Thymus (tissue), 11 donors: Measurements from ENCODE around the gene CELF1. TPM values are rescaled to one million over a fixed set of nuclear protein-coding genes. Genes with fewer than 3 reads are reported as not detected.
"Not testable (repeated sequence)": the region's sequence is repeated elsewhere in the genome, so short reads cannot be mapped to it uniquely, and the experiment has no call there.

Experiments
- DNase-seq, 9 donors: peaks; one replicate each; pipeline ENCODE4 v3.0.0-alpha.2; 2013; ENCODE audit warnings: low spot score in 9 of 9, low read depth in 6 of 9, missing footprints in 1 of 9
- H3K27ac ChIP-seq, 2 donors: one replicate each; pipeline ENCODE4 v1.5.1; 2013; ENCODE audit warnings: control low read depth in 1 of 2, low read depth in 1 of 2, low read length in 1 of 2, mild to moderate bottlenecking in 1 of 2, moderate library complexity in 1 of 2
- H3K27me3 ChIP-seq, 2 donors: one replicate each; pipeline ENCODE4 v1.5.1; 2013; ENCODE audit warnings: low read length in 1 of 2; ENCODE audit not compliant: control insufficient read depth in 2 of 2, insufficient read depth in 1 of 2
- H3K36me3 ChIP-seq, 2 donors: one replicate each; pipeline ENCODE4 v1.5.1; 2013; ENCODE audit warnings: low read length in 1 of 2, mild to moderate bottlenecking in 1 of 2, moderate library complexity in 1 of 2; ENCODE audit not compliant: control insufficient read depth in 2 of 2, insufficient read depth in 2 of 2
- H3K4me1 ChIP-seq, 2 donors: one replicate each; pipeline ENCODE4 v1.5.1; 2013; ENCODE audit warnings: low read length in 2 of 2; ENCODE audit not compliant: control insufficient read depth in 2 of 2, insufficient read depth in 2 of 2
- H3K4me3 ChIP-seq, 2 donors: one replicate each; pipeline ENCODE4 v1.5.1; 2013; ENCODE audit warnings: low read length in 2 of 2, control low read depth in 1 of 2, mild to moderate bottlenecking in 1 of 2
- H3K9me3 ChIP-seq, 2 donors: one replicate each; pipeline ENCODE4 v1.5.1; 2013; ENCODE audit warnings: low read length in 1 of 2, mild to moderate bottlenecking in 1 of 2; ENCODE audit not compliant: control insufficient read depth in 2 of 2, insufficient read depth in 1 of 2
- WGBS: extraction: QIAGEN DNeasy Blood & Tissue Kit; methylation state at CpG from one replicate; pipeline ENCODE4 v1.1.7; 2013; 5-methylcytosine and 5-hydroxymethylcytosine counted together
- polyA plus RNA-seq: library from polyadenylated mRNA; stranded (reverse); fragments of 200-250 nt; gene quantifications from one replicate; pipeline ENCODE4 v1.2.3, GENCODE V29; 2013
- total RNA-seq: library from RNA; stranded (reverse); fragments of 120-200 nt; gene quantifications from one replicate; pipeline ENCODE4 v1.2.4, GENCODE V29; 2013
- donor health status: healthy.

CELF1 gene
- total and polyA plus RNA-seq, 2 donors: 35.4 to 41.1 TPM

DNA sequence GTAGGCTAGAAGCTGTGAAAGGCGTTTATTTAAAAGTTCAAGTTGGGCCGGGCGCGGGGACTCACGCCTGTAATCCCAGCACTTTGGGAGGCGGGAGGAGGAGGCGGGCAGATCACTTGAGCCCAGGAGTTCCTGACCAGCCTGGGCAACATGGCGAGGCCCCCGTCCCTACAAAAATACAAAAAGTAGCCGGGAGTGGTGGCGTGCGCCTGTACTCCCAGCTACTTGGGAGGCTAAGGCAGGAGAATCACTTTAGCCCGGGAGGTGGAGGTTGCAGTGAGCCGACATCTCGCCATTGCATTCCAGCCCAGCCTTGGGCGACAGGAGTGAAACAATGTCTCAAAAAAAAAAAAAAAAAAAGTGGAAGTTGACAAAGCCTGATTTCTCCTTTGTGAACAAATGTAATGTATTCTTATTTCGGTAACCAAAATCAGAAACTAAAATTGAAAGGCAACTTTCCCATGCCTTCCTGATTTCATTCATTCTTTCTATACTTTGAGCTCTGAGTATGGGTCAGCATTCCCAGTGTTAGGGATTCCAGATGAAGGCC, 13.3 kb upstream of the CELF1 start:
- H3K27ac ChIP-seq: no peak overlapping the region
- DNase-seq: no peak

DNA sequence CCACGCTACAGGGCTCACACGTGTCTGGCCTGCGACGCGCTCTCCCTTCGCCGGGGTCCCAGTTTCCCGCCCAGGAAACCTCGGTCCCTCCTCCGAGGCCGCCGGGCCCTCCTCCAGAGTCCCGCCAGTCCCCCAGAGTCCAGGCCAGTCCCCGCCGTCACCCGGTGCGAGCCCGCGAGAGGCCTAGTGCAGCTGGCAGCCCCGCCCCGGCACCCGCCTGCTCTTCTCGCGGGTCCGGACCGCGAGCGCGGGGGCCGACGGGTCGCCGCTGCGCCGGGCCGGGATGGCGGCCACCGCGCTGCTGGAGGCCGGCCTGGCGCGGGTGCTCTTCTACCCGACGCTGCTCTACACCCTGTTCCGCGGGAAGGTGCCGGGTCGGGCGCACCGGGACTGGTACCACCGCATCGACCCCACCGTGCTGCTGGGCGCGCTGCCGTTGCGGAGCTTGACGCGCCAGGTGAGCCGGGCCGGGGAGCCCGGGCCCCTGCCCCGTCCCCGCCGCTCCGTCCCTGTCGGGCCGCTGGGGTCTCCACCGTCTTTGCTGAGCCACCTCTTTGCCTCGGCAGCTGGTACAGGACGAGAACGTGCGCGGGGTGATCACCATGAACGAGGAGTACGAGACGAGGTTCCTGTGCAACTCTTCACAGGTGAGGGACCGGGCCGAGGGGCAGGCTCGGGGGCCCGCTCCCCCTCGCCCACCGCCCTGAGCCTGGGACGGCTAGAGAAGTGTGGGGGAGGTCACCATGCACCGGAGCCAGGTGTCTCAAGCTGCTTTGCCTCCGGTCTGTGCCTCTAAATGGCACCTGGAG, 12.6 kb upstream of the CELF1 start, which contains the start of gene PTPMT1:
Gene PTPMT1, plus strand, starts transcription at position 260 of the 809 bp plus-strand sequence. Its CDS starts 24 bp downstream, at position 284.
- Histone ChIP-seq H3K4me1 (peaks cover 6 to 12% of the 10 kb centered on the region in 2 donors), H3K27me3 (no peaks in the 10 kb centered on the region), H3K4me3 (peak within 1 kb of the TSS; percentile 71 to 89), H3K27ac (peak within 1 kb of the TSS; percentile 37 to 42), H3K36me3 (peaks cover 5 to 12% of the 10 kb centered on the region in 2 donors), H3K9me3 (no peaks in the 10 kb centered on the region)
- DNase-seq: peak in 4 of 9 donors; percentile 38 to 63 (median 49)
- WGBS: under 1% methylated on average over 86 of the region's 86 CpGs

More for the DNA sequence above, 13.3 kb upstream of the CELF1 start:
- WGBS: 15% methylated on average over 17 of the region's 17 CpGs
- Histone ChIP-seq H3K4me3 (peak overlapping the region; percentile 71 to 89), H3K4me1 (peaks cover 6 to 12% of the 10 kb centered on the region in 2 donors), H3K36me3 (peaks cover 5 to 17% of the 10 kb centered on the region in 2 donors), H3K9me3 (no peaks in the 10 kb centered on the region), H3K27me3 (no peaks in the 10 kb centered on the region)

DNA sequence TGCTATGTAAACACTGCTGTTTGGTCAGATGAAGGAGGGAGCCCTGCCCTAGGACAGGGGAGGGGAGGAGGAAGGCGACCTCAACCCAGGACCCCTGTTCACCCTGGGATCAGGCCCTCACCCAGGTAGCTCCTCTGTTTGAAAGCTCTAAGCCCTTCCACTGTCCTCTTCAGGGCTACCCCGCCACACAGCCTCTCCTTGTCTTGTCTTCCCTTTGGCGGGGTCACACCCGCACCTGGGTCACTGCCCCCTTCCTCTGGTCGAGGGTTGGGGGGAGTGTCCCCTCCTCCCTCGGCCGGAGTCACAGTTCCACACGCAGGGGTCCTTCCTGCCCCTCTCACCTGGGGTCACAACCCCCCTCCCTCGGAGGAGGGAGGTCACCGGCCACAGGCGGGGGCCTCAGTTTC, 12.0 kb upstream of the CELF1 start:
- peak overlapping the region in 1 of 2 donors; percentile 37 for H3K27ac ChIP-seq
- peak overlapping the region; percentile 71 to 89 for H3K4me3 ChIP-seq
- peaks cover 5 to 10% of the 10 kb centered on the region in 2 donors for H3K36me3 ChIP-seq
- H3K9me3 ChIP-seq: no peaks in the 10 kb centered on the region
- no peaks in the 10 kb centered on the region for H3K27me3 ChIP-seq
- DNase-seq: no peak
- WGBS: 12% methylated on average over 11 of the region's 11 CpGs
- H3K4me1 ChIP-seq: peaks cover 6 to 12% of the 10 kb centered on the region in 2 donors

DNA sequence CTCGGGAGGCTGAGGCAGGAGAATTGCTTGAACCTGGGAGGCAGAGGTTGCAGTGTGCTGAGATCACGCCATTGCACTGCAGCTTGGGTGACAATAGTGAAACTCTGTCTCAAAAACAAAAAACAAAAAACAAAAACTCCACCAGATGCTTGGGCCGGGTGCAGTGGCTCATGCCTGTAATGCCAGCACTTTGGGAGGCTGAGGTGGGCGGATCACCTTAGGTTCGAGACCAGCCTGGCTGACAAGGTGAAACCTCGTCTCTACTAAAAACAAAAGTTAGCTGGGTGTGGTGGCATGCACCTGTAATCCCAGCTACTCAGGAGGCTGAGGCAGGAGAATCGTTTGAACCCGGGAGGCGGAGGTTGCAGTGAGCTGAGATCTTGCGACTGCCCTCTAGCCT, 11.4 kb upstream of the CELF1 start:
- whole genome bisulfite sequencing: 97% methylated on average over 10 of the region's 10 CpGs
- H3K27me3 ChIP-seq, H3K36me3 ChIP-seq, H3K27ac ChIP-seq, H3K4me3 ChIP-seq, DNase-seq, H3K9me3 ChIP-seq: not testable (repeated sequence)
- H3K4me1 ChIP-seq: peaks cover 6 to 12% of the 10 kb centered on the region in 2 donors

DNA sequence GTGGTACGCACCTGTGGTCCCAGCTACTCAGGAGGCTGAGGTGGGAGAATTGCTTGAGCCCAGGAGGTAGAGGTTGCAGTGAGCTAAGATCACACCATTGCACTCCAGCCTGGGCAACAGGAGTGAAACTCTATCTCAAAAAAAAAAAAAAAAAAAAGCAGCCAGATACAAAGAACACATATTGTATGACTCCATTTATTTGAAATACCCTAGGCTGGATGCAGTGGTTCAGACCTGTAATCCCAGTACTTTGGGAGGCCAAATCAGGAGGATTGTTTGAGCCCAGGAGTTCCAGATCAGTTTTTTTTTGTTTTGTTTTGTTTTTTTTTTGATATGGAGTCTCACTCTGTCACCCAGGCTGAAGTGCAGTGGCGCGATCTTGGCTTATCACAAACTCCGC, 9.5 kb upstream of the CELF1 start:
- H3K36me3 ChIP-seq, DNase-seq, H3K27me3 ChIP-seq, H3K27ac ChIP-seq, H3K4me3 ChIP-seq, H3K9me3 ChIP-seq: not testable (repeated sequence)
- peaks cover 6 to 12% of the 10 kb centered on the region in 2 donors for H3K4me1 ChIP-seq
- 98% methylated on average over 4 of the region's 4 CpGs for WGBS

DNA sequence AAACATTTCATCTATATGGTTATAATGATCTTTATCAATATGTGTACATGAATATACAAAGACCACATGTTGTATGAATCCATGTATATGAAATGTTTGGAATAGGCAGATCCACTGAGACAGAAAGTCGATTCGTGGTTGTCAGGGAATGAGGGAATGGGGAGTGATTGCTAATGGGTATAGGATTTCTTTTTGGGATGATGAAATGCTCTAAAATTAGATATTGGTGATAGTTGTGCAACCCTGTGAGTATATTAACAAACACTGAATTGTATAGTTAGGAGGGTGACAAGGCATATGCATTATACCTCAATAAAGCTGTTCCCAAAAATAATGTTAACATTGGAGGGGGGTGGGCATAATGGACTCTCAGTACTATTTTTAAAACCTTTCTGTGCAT, 7.5 kb upstream of the CELF1 start:
- Histone ChIP-seq H3K9me3 (no peaks in the 10 kb centered on the region), H3K27me3 (no peaks in the 10 kb centered on the region), H3K36me3 (no peaks in the 10 kb centered on the region), H3K4me3 (no peak overlapping the region), H3K4me1 (peaks cover 6% of the 10 kb centered on the region in 2 donors), H3K27ac (no peak overlapping the region)
- DNase-seq: no peak
- WGBS: 96% methylated on average over 2 of the region's 2 CpGs

DNA sequence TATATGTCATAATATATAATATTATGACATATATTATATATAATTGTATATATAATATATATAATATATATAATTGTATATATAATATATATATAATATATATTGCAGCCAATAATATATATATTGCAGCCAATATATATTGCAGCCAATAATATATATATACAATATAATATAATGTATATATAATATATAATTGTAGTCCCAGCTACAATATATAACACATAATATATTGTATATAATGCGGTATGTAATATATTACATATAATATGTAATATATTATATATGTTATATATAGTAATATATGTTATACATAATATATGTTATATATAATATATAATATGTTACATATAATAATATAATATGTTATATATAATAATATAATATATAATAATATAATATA, 5.8 kb upstream of the CELF1 start:
- WGBS: 98% methylated on average over 1 of the region's 1 CpG
- no peak overlapping the region for H3K4me3 ChIP-seq
- no peaks in the 10 kb centered on the region for H3K9me3 ChIP-seq
- H3K27me3 ChIP-seq: no peaks in the 10 kb centered on the region
- no peaks in the 10 kb centered on the region for H3K4me1 ChIP-seq
- H3K27ac ChIP-seq: no peak overlapping the region
- DNase-seq: no peak
- no peaks in the 10 kb centered on the region for H3K36me3 ChIP-seq

DNA sequence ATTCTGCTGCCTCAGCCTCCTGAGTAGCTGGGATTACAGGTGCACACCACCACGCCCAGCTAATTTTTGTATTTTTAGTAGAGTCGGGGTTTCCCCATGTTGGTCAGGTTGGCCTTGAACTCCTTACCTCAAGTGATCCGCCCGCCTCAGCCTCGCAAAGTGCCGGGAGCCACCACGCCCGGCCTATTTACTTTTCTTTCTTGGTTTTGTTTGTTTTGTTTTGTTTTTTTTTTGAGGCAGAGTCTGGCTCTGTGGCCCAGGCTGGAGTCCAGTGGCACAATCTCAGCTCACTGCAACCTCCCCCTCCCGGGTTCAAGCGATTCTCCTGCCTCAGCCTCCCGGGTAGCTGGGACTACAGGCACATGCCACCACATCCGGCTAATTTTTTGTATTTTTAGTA, 4.1 kb upstream of the CELF1 start:
- not testable (repeated sequence) for H3K4me1 ChIP-seq, H3K9me3 ChIP-seq, H3K4me3 ChIP-seq, DNase-seq, H3K27me3 ChIP-seq, H3K36me3 ChIP-seq, H3K27ac ChIP-seq
- WGBS: 96% methylated on average over 12 of the region's 12 CpGs

DNA sequence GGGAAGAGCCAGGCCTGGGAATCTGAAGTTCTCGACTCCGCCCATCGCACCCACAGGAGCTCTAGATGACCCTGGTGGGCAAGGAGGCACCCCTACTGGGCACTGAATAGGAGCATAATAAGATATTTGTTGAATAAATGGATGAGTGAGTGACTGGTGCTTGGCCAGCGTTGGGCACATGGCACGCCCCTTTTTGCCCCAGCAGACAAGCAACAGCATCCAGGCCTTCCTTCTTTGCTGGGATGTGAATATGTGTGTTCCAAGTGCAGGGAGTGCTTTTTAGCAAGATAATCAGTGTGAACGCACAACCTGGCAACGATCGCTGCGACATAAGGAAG, 443 bp upstream of the CELF1 start:
- WGBS: 25% methylated on average over 9 of the region's 9 CpGs
- DNase-seq: peak in 1 of 9 donors; percentile 26
- Histone ChIP-seq H3K27ac (peak overlapping the region; percentile 57 to 80), H3K27me3 (no peaks in the 10 kb centered on the region), H3K9me3 (peaks cover 0 to 3% of the 10 kb centered on the region in 2 donors), H3K4me1 (peaks cover 22 to 26% of the 10 kb centered on the region in 2 donors), H3K36me3 (peaks cover 3 to 16% of the 10 kb centered on the region in 2 donors), H3K4me3 (peak overlapping the region; percentile 94 to 98)
